BJ (cell line): ENCODE data around the gene PRIM2. TPM values are rescaled to one million over a fixed set of nuclear protein-coding genes. Genes with fewer than 3 reads are reported as not detected.
"Not testable (repeated sequence)": the region's sequence is repeated elsewhere in the genome, so short reads cannot be mapped to it uniquely, and the experiment has no call there.

Experiments used
- CTCF ChIA-PET: fragments of 350-600 bp; formaldehyde crosslinking; extraction: SDS; loops from one replicate; lab custom pipeline; 2021; ENCODE audit warnings: antibody characterized with exemption, inconsistent platforms; lab: Yijun Ruan, JAX
- POLR2A ChIA-PET: fragments of 300-600 bp; sonication (Branson Sonifier 250); formaldehyde crosslinking; extraction: SDS; loops from one replicate; lab custom pipeline; 2021; ENCODE audit warnings: antibody characterized with exemption; lab: Charles Lee
- DNase-seq: peaks from one replicate; pipeline ENCODE4 v3.0.0-alpha.2; 2011; ENCODE audit warnings: low read depth
- H3K27me3 ChIP-seq: 2 replicates; pipeline ENCODE4 v1.6.0; 2011; ENCODE audit warnings: low read length; ENCODE audit not compliant: control insufficient read depth, insufficient read depth
- H3K36me3 ChIP-seq: 2 replicates; pipeline ENCODE4 v1.5.1; 2011; ENCODE audit warnings: low read length; ENCODE audit not compliant: control insufficient read depth, insufficient read depth
- H3K4me3 ChIP-seq: 2 replicates; pipeline ENCODE4 v1.5.1; 2011; ENCODE audit warnings: low read depth, mild to moderate bottlenecking, control low read depth, low read length
- CTCF ChIP-seq: IDR thresholded peaks from 2 replicates; pipeline ENCODE4 v1.5.1; 2011; ENCODE audit warnings: low read depth, mild to moderate bottlenecking, control low read depth, inconsistent platforms, low read length, moderate library complexity; ENCODE audit not compliant: insufficient read depth
- polyA plus RNA-seq: library from polyadenylated mRNA; depleted of rRNA; stranded (reverse); fragments of >200 nt; gene quantifications from 2 replicates; pipeline ENCODE4 v1.2.3, GENCODE V29; 2011

The PRIM2 gene
- polyA plus RNA-seq, 1 experiment: 12.5 TPM

GRCh38 chr6:57278570-57278969 is 38.9 kb upstream of the PRIM2 start:
- Histone ChIP-seq H3K36me3 (no peaks in the 10 kb centered on the region), H3K27me3 (no peaks in the 10 kb centered on the region), H3K4me3 (no peak overlapping the region)
- DNase-seq: no peak
- CTCF ChIA-PET: interaction anchor here (0.6 to 2.2 kb wide), 2 partner anchors 16 to 38 kb away, joined by 3 to 6 read pairs; no protein-coding TSS in a partner anchor
- TF ChIP-seq CTCF: no peak
- POLR2A ChIA-PET: no interaction called here

- no peaks in the 10 kb centered on the region for H3K36me3 ChIP-seq
- no peak overlapping the region for H3K4me3 ChIP-seq
- TF ChIP-seq CTCF: no peak
- H3K27me3 ChIP-seq: no peaks in the 10 kb centered on the region
- ChIA-PET CTCF (interaction anchor here (2.2 kb wide), 1 partner anchor 37 kb away, joined by 6 read pairs; no protein-coding TSS in a partner anchor), POLR2A (no interaction called here)
- no peak for DNase-seq
Observed at GRCh38 chr6:57279013-57279412, 38.4 kb upstream of the PRIM2 start.

GRCh38 chr6:57283106-57283505 is 34.3 kb upstream of the PRIM2 start:
- no peak for DNase-seq
- TF ChIP-seq CTCF: no peak
- no peaks in the 10 kb centered on the region for H3K36me3 ChIP-seq
- CTCF ChIA-PET: no interaction called here
- no peak overlapping the region for H3K4me3 ChIP-seq
- no peaks in the 10 kb centered on the region for H3K27me3 ChIP-seq
- POLR2A ChIA-PET: no interaction called here

GRCh38 chr6:57283911-57284455 is 33.4 kb upstream of the PRIM2 start:
- Histone ChIP-seq H3K4me3 (no peak overlapping the region), H3K36me3 (no peaks in the 10 kb centered on the region), H3K27me3 (no peaks in the 10 kb centered on the region)
- ChIA-PET POLR2A (no interaction called here), CTCF (interaction anchor here (1.6 kb wide), 1 partner anchor 16 kb away, joined by 3 read pairs; no protein-coding TSS in a partner anchor)
- DNase-seq: no peak
- no peak for TF ChIP-seq CTCF

GRCh38 chr6:57288136-57288535 is 29.3 kb upstream of the PRIM2 start:
- DNase-seq, H3K4me3 ChIP-seq, H3K27me3 ChIP-seq, H3K36me3 ChIP-seq, POLR2A ChIA-PET: not testable (repeated sequence)
- CTCF ChIA-PET: interaction anchor here (0.6 to 1.2 kb wide), 3 partner anchors 13 to 28 kb away, joined by 3 to 5 read pairs (median 4); no protein-coding TSS in a partner anchor

GRCh38 chr6:57293472-57293871 is 24.0 kb upstream of the PRIM2 start:
- POLR2A ChIA-PET, H3K4me3 ChIP-seq, H3K36me3 ChIP-seq, DNase-seq, H3K27me3 ChIP-seq, CTCF ChIA-PET: not testable (repeated sequence)
